Lower lobe of right lung (tissue), 2 donors: ENCODE data around the gene NFE2. TPM values are rescaled to one million over a fixed set of nuclear protein-coding genes. Genes with fewer than 3 reads are reported as not detected.

Experiments
- ATAC-seq, 2 donors: fragments of 200-7000 bp; cut with Tn5 transposase; one replicate each; pipeline ENCODE4 v1.9.1; 2020 to 2022; ENCODE audit warnings: mild to moderate bottlenecking in 2 of 2, moderate library complexity in 2 of 2
- DNase-seq: peaks from one replicate; pipeline ENCODE4 v3.0.0-alpha.2; 2020
- H3K27ac ChIP-seq: fragments of 200-600 bp; one replicate; pipeline ENCODE4 v1.8.0; 2022
- H3K27me3 ChIP-seq: fragments of 200-600 bp; one replicate; pipeline ENCODE4 v1.8.0; 2022; ENCODE audit warnings: low read depth
- H3K36me3 ChIP-seq: fragments of 200-600 bp; one replicate; pipeline ENCODE4 v1.8.0; 2022; ENCODE audit warnings: mild to moderate bottlenecking
- H3K4me1 ChIP-seq: fragments of 200-600 bp; one replicate; pipeline ENCODE4 v1.8.0; 2022
- H3K4me3 ChIP-seq: fragments of 200-600 bp; one replicate; pipeline ENCODE4 v1.8.0; 2022; ENCODE audit warnings: mild to moderate bottlenecking
- H3K9me3 ChIP-seq: fragments of 200-600 bp; one replicate; pipeline ENCODE4 v1.8.0; 2022
- CTCF ChIP-seq: fragments of 200-600 bp; IDR thresholded peaks from one replicate; pipeline ENCODE4 v1.8.0; 2022; ENCODE audit warnings: antibody characterized with exemption, mild to moderate bottlenecking
- intact Hi-C: fragments of 100-400 bp; cut with DNase I; formaldehyde crosslinking; loops from one replicate; pipeline ENCODE4 v1.11.0; 2022
- total RNA-seq: library from RNA; stranded (reverse); fragmentation: NEBNext Ultra II Directional; extraction: Animal tissue kit (Norgen Biotek cat#: 25700); gene quantifications from one replicate; pipeline ENCODE4 v1.2.1, GENCODE V29; 2021
- donor health status: DM: no; HTN: yes; CAD: no; lungs with severe emphysema.

The NFE2 gene
- total RNA-seq, 1 donor from 2014 or later, result 13.5 TPM

- no peak for TF ChIP-seq CTCF
- Histone ChIP-seq H3K9me3 (no peaks in the 10 kb centered on the region), H3K27me3 (no peaks in the 10 kb centered on the region), H3K4me1 (peaks cover 9% of the 10 kb centered on the region), H3K36me3 (peaks cover 6% of the 10 kb centered on the region), H3K4me3 (no peak overlapping the region), H3K27ac (no peak overlapping the region)
- DNase-seq (no peak), ATAC-seq (no peak)
- intact Hi-C loops, result no loop called here
Measured at GRCh38 chr12:54294953-54295566, 5.8 kb downstream of the NFE2 start.

GRCh38 chr12:54294152-54294952 lies 6.5 kb downstream of the NFE2 start:
- ATAC-seq (peak; percentile 85 to 89), DNase-seq (peak; percentile 80)
- H3K36me3 ChIP-seq, result peaks cover 6% of the 10 kb centered on the region
- no peaks in the 10 kb centered on the region for H3K9me3 ChIP-seq
- TF ChIP-seq CTCF, result peak; percentile 75
- H3K4me1 ChIP-seq, result peaks cover 9% of the 10 kb centered on the region
- H3K4me3 ChIP-seq, result no peak overlapping the region
- H3K27me3 ChIP-seq, result no peaks in the 10 kb centered on the region
- H3K27ac ChIP-seq, result no peak overlapping the region
- intact Hi-C loops, result no loop called here

- no peak overlapping the region for H3K4me3 ChIP-seq
- peaks cover 15% of the 10 kb centered on the region for H3K4me1 ChIP-seq
- intact Hi-C loops, result no loop called here
- peaks cover 15% of the 10 kb centered on the region for H3K36me3 ChIP-seq
- ATAC-seq (no peak), DNase-seq (no peak)
- H3K9me3 ChIP-seq, result no peaks in the 10 kb centered on the region
- no peak for TF ChIP-seq CTCF
- no peak overlapping the region for H3K27ac ChIP-seq
- no peaks in the 10 kb centered on the region for H3K27me3 ChIP-seq
Measured at GRCh38 chr12:54292931-54293241, 7.9 kb downstream of the NFE2 start.

- no peak overlapping the region for H3K27ac ChIP-seq
- H3K9me3 ChIP-seq, result no peaks in the 10 kb centered on the region
- peaks cover 21% of the 10 kb centered on the region for H3K36me3 ChIP-seq
- TF ChIP-seq CTCF, result no peak
- intact Hi-C loops, result no loop called here
- no peak for DNase-seq
- H3K27me3 ChIP-seq, result no peaks in the 10 kb centered on the region
- no peak for ATAC-seq
- peaks cover 15% of the 10 kb centered on the region for H3K4me1 ChIP-seq
- H3K4me3 ChIP-seq, result no peak overlapping the region
Measured at GRCh38 chr12:54292083-54292930, 8.5 kb downstream of the NFE2 start.

GRCh38 chr12:54287261-54288157 lies 13.3 kb downstream of the NFE2 start:
- TF ChIP-seq CTCF, result no peak
- intact Hi-C loops, result no loop called here
- H3K27me3 ChIP-seq, result no peaks in the 10 kb centered on the region
- H3K36me3 ChIP-seq, result peaks cover 64% of the 10 kb centered on the region
- no peak overlapping the region for H3K27ac ChIP-seq
- H3K4me1 ChIP-seq, result peaks cover 54% of the 10 kb centered on the region
- DNase-seq (no peak), ATAC-seq (no peak)
- no peaks in the 10 kb centered on the region for H3K9me3 ChIP-seq
- no peak overlapping the region for H3K4me3 ChIP-seq
